Endothelial cell of umbilical vein (primary cell): ENCODE measurements around the gene SYK.

Experiments
- EZH2 ChIP-seq: IDR thresholded peaks from 2 replicates; pipeline ENCODE4 v1.6.1; 2012; ENCODE audit warnings: borderline replicate concordance, low read depth, mild to moderate bottlenecking, moderate library complexity, low read length, inconsistent platforms; ENCODE audit not compliant: severe bottlenecking
- JUN ChIP-seq: IDR thresholded peaks from 2 replicates; pipeline ENCODE4 v1.6.1; 2011; ENCODE audit warnings: borderline replicate concordance, low read depth; ENCODE audit not compliant: insufficient read length, insufficient read depth
- MYC ChIP-seq: IDR thresholded peaks from one replicate; pipeline ENCODE4 v1.6.1; 2011; ENCODE audit warnings: mild to moderate bottlenecking, low read depth, low read length
- POLR2A ChIP-seq: IDR thresholded peaks from 2 replicates; pipeline ENCODE4 v1.6.1; 2012; ENCODE audit warnings: low read depth, mild to moderate bottlenecking, control low read depth, low read length
- POLR2AphosphoS5 ChIP-seq: IDR thresholded peaks from 2 replicates; pipeline ENCODE4 v1.6.1; 2012; ENCODE audit warnings: low read depth, mild to moderate bottlenecking, control low read depth, low read length, moderate library complexity; ENCODE audit not compliant: insufficient read depth
- TF ChIP-seq, protein P1 (sequence below), 2 donors: IDR thresholded peaks; 1 replicate in 1 of 2; 2 replicates in 1 of 2; pipeline ENCODE4 v1.5.1; 2011; ENCODE audit warnings: low read length in 2 of 2, mild to moderate bottlenecking in 2 of 2, moderate library complexity in 2 of 2, control low read depth in 1 of 2, inconsistent platforms in 1 of 2, low read depth in 1 of 2; ENCODE audit not compliant: insufficient read depth in 1 of 2; ENCODE audit errors: extremely low read depth in 1 of 2
- TF ChIP-seq, protein P2 (sequence below): IDR thresholded peaks from 2 replicates; pipeline ENCODE4 v1.6.1; 2011; ENCODE audit not compliant: insufficient read depth, insufficient read length

GRCh38 chr9:90894986-90895687, 93.5 kb downstream of the SYK start:
- no peak for TF ChIP-seq POLR2A
- TF ChIP-seq, protein P1, sequence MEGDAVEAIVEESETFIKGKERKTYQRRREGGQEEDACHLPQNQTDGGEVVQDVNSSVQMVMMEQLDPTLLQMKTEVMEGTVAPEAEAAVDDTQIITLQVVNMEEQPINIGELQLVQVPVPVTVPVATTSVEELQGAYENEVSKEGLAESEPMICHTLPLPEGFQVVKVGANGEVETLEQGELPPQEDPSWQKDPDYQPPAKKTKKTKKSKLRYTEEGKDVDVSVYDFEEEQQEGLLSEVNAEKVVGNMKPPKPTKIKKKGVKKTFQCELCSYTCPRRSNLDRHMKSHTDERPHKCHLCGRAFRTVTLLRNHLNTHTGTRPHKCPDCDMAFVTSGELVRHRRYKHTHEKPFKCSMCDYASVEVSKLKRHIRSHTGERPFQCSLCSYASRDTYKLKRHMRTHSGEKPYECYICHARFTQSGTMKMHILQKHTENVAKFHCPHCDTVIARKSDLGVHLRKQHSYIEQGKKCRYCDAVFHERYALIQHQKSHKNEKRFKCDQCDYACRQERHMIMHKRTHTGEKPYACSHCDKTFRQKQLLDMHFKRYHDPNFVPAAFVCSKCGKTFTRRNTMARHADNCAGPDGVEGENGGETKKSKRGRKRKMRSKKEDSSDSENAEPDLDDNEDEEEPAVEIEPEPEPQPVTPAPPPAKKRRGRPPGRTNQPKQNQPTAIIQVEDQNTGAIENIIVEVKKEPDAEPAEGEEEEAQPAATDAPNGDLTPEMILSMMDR (IDR thresholded peaks at IDR 0.05; ENCODE audit: extremely low read depth in 1 of 2, insufficient read depth in 1 of 2, low read depth in 1 of 2, low read length in 2 of 2): peak; percentile 29 to 74
- no peak for TF ChIP-seq POLR2AphosphoS5
- no peak for TF ChIP-seq EZH2
- no peak for TF ChIP-seq MYC
- TF ChIP-seq JUN: no peak
- TF ChIP-seq, protein P2, sequence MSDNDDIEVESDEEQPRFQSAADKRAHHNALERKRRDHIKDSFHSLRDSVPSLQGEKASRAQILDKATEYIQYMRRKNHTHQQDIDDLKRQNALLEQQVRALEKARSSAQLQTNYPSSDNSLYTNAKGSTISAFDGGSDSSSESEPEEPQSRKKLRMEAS: no peak
